IPS DF 6.9 (cell line): Measurements from ENCODE around the gene TMEM273.

Source experiments
- DNase-seq: peaks from one replicate; pipeline ENCODE4 v3.0.0-alpha.2; 2013; ENCODE audit warnings: low read depth, low spot score
- H3K27ac ChIP-seq: one replicate; pipeline ENCODE4 v1.5.1; 2013; ENCODE audit warnings: low read length, control low read depth
- H3K27me3 ChIP-seq: 2 replicates; pipeline ENCODE4 v1.6.1; 2013; ENCODE audit warnings: mild to moderate bottlenecking, low read length; ENCODE audit not compliant: control insufficient read depth, insufficient read depth
- H3K36me3 ChIP-seq: 2 replicates; pipeline ENCODE4 v1.6.1; 2013; ENCODE audit warnings: low read length; ENCODE audit not compliant: control insufficient read depth, insufficient read depth
- H3K4me1 ChIP-seq: 2 replicates; pipeline ENCODE4 v1.6.1; 2013; ENCODE audit warnings: low read length; ENCODE audit not compliant: control insufficient read depth, insufficient read depth
- H3K4me3 ChIP-seq: 2 replicates; pipeline ENCODE4 v1.5.1; 2013; ENCODE audit warnings: mild to moderate bottlenecking, low read length
- H3K9me3 ChIP-seq: 2 replicates; pipeline ENCODE4 v1.6.1; 2013; ENCODE audit warnings: low read length, inconsistent platforms; ENCODE audit not compliant: control insufficient read depth, insufficient read depth
- WGBS: extraction: QIAGEN DNeasy Blood & Tissue Kit; methylation state at CpG from one replicate; pipeline ENCODE4 v1.1.7; 2013; ENCODE audit warnings: mixed read lengths, missing lambda C conversion rate; ENCODE audit not compliant: insufficient read length, insufficient coverage; 5-methylcytosine and 5-hydroxymethylcytosine counted together

Gene TMEM273

DNA sequence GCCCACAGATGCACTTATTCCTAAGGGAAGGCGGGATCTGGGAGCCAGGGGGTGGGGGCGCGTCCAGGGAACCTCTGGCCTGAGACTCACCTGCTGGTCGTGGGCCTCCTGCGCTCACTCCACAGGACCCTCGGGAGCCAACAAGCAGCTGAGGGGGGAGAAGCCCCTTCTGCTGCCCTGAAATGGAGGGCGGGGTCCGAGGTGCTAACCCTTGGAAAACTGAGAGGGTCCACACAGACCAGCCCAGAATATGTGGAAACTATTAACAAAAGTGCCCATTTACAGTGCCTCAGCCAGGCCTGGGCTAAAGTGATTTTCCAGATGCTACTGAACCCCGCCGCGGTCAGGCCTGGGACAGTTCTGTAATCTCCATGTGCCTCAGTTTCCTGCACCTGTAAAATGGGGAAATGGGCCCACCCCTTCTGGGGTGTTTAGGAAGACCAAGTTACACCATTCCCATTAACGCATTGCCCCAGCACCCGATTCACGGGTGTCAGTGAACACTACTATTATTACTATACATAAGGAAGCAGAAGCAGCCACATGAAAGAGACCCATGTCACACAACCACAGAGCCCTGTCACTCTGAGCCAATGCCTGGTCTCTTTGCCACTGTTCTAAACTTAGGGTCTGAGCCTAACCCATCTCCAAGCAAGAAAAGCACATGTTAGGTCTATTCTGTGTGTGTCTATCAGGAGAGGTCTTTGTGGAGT, 72.2 kb downstream of the TMEM273 start:
- Histone ChIP-seq H3K4me3 (peak overlapping the region; percentile 42; the same call in 1 of the 2 replicates), H3K36me3 (no peaks in the 10 kb centered on the region), H3K27ac (no peak overlapping the region), H3K4me1 (no peaks in the 10 kb centered on the region), H3K27me3 (no peaks in the 10 kb centered on the region; the same call in 1 of the 2 replicates), H3K9me3 (no peaks in the 10 kb centered on the region)
- DNase-seq: no peak
- WGBS: no CpG with 5 or more reads among the region's 14 CpGs

DNA sequence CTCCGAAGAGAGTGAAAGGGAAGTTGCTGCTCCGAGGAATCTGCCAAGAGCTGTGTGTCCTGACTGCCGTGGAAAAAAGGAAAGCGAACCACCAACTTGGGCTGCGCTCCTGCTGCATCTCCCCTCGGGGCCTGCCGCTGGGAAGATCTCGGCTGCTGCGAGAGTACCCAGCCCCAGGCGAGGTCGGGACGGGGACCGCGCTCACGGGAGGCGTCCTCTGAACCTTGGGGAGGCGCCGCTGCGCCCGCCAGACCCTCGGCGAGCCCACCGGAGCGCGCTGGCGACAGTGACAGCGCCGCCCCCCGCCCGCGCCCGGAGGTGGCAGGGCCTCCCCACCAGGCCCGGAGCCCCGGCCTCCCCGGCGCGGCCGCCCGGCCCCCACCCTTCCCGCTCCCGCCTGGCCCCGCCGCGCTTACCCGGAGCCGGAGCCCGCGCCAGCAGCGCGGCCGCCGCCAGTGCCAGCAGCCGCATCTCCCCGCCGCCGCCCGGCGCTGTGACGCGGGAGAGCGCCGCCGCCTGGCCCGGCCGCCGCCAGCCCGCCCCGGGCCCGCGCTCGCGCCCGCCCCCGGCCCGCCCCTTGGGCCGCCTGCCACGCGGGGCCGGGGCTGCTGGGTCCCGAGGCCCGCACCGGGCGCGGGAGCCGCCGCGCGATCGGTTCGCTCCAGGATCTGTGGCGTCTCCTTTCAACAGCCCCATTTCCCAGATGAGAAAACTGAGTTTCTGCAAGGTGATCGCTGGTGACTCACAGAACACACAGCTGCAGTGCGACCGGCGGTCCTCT, 73.0 kb downstream of the TMEM273 start, which contains the start of gene VSTM4:
Gene VSTM4 (minus strand): TSS at position 508 of the 781 bp plus-strand sequence. CDS start 37 bp downstream, at position 471.
- DNase-seq: peak; percentile 20
- no peaks in the 10 kb centered on the region for H3K4me1 ChIP-seq
- WGBS: no CpG with 5 or more reads among the region's 95 CpGs
- H3K27me3 ChIP-seq: no peaks in the 10 kb centered on the region; the same call in 1 of the 2 replicates
- no peaks in the 10 kb centered on the region for H3K36me3 ChIP-seq
- no peaks in the 10 kb centered on the region for H3K9me3 ChIP-seq
- H3K4me3 ChIP-seq: peak within 1 kb of the TSS; percentile 42; the same call in 1 of the 2 replicates
- H3K27ac ChIP-seq: no peak within 1 kb of the TSS

DNA sequence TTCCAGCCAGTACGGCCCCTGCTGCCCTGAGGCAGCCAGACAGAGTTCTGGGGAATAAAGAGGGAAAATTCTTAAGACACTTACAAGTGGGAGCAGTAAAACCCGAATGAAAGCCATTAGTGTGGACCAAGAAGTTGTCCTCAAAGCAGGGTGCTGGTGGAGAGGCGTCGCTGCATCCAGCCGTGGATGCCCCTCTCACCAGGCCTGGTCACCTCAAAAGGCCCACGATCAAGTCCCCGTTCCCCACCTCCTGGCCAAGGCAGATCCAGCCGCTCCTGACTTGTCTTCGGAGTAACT, 73.5 kb downstream of the TMEM273 start:
- H3K27me3 ChIP-seq: no peaks in the 10 kb centered on the region; the same call in 1 of the 2 replicates
- H3K27ac ChIP-seq: no peak overlapping the region
- no peak for DNase-seq
- H3K9me3 ChIP-seq: no peaks in the 10 kb centered on the region
- no CpG with 5 or more reads among the region's 9 CpGs for WGBS
- H3K4me1 ChIP-seq: no peaks in the 10 kb centered on the region
- peak overlapping the region; percentile 42; the same call in 1 of the 2 replicates for H3K4me3 ChIP-seq
- no peaks in the 10 kb centered on the region for H3K36me3 ChIP-seq

DNA sequence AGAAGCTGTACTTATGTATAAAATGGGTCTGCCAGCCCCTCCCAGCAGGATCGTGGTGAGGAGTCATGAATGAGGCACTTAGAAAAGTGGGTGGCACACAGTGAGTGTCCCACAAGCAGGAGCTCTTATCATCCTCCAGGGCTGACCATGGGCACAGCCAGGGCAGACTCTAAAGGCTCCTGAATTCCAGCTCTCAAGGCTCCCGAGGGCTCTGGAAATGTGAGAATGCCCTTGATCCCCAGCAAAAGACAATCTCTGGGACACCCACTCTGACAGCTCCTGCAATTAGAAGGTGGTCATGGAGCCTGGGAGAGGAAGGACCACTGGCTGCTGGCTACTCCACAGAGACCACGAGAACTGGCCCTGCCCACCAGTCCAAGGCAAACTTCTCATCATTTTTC, 74.5 kb downstream of the TMEM273 start:
- DNase-seq: no peak
- Histone ChIP-seq H3K27ac (no peak overlapping the region), H3K4me3 (no peak overlapping the region), H3K9me3 (no peaks in the 10 kb centered on the region), H3K4me1 (no peaks in the 10 kb centered on the region), H3K36me3 (no peaks in the 10 kb centered on the region), H3K27me3 (no peaks in the 10 kb centered on the region; the same call in 1 of the 2 replicates)
- WGBS: no CpG with 5 or more reads among the region's 3 CpGs

DNA sequence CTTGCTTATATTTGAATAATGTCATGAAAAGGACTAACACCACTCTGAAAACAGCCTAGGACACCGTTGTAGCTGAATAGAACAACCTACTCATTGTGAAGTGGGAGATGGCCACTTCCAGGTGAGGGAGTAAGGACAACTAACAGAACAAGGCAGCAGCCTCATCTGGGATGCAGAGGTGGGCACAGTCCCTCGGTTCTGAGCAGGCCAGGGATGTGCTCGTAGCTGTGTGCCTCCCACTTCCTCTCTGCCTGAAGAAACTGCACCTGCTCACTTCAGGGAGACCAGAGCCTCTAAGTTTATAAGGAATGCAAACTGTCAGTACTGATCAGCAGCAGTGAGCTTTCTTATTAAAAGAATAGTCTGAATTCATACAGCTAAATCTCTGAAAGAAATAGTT, 75.3 kb downstream of the TMEM273 start:
- H3K36me3 ChIP-seq: no peaks in the 10 kb centered on the region
- no peak overlapping the region for H3K27ac ChIP-seq
- no peaks in the 10 kb centered on the region for H3K9me3 ChIP-seq
- no peaks in the 10 kb centered on the region for H3K4me1 ChIP-seq
- no CpG with 5 or more reads among the region's 3 CpGs for WGBS
- no peak overlapping the region for H3K4me3 ChIP-seq
- no peak for DNase-seq
- no peaks in the 10 kb centered on the region; the same call in 1 of the 2 replicates for H3K27me3 ChIP-seq

DNA sequence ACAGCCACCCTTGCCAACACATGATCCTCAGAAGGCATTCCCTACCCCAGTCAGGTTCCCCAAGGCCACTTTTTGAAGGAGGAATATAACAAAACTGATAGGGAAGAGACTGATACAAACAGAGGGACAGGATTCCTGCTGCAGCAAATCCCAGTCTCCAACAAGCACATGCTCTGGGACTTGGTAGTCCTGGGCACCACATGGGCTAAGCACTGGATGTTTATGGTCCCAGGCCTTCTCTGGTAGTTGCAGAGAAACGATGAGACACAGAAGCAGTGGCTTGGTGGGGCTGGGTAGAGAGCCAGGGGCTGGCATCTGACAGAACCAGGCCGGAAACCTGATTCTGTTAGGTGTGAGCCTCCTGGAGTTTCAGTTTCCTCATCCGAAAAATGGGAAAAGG, 76.1 kb downstream of the TMEM273 start:
- WGBS: no CpG with 5 or more reads among the region's 3 CpGs
- Histone ChIP-seq H3K9me3 (no peaks in the 10 kb centered on the region), H3K4me1 (no peaks in the 10 kb centered on the region), H3K36me3 (no peaks in the 10 kb centered on the region), H3K27ac (no peak overlapping the region), H3K27me3 (no peaks in the 10 kb centered on the region; the same call in 1 of the 2 replicates), H3K4me3 (no peak overlapping the region)
- DNase-seq: no peak

DNA sequence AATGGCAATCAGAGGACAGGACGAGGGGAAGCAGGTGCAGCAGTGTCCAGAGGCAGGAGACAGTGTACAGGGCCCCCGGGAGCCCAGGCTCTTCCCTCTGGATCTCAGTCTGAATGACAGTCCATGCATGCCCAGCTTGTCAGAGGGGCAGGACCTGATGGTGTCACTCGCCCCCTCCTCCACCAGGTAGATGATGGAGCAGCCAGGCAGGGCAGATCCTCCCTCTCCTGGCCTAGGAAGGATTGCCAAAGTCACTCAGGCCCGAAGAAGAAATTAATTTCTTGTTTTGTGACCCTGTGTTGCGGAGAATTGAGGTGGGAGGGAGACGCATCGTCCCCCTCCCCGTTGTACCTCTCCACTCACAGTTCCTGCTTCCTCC, 76.9 kb downstream of the TMEM273 start:
- WGBS: no CpG with 5 or more reads among the region's 8 CpGs
- no peak for DNase-seq
- no peaks in the 10 kb centered on the region; the same call in 1 of the 2 replicates for H3K27me3 ChIP-seq

DNA sequence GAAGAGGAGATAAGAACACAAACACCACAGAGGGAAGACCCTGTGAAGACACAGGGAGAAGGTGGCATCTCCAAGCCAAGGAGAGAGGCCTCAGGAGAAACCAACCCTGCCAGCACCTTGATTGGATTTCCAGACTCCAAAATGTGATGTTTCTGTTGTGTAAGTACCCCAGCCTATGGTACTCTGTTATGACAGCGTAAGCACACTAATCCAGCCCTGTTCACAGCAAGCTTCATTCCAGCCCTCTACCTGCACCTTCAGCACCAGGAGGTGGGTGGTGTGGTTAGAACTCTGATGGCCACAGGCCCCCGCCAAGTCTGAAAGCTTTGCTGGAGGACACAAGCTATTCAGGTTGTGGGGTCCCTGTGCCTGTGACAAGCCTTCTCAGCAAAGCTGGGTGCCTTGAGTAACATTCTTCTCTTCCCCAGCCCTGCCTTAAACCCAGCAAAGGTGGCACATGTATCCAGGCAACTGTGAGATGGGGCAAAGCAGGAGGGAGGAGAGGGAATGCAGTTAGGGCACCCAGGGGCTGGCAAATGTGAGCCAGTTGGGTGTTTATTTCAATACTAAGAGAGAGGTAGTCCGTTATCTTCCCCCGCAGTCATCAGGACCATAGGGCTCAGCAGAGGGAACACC, 77.4 kb downstream of the TMEM273 start:
- H3K27ac ChIP-seq: no peak overlapping the region
- no CpG with 5 or more reads among the region's 4 CpGs for WGBS

More for the DNA sequence above, 76.9 kb downstream of the TMEM273 start:
- Histone ChIP-seq H3K4me1 (no peaks in the 10 kb centered on the region), H3K9me3 (no peaks in the 10 kb centered on the region), H3K27ac (no peak overlapping the region), H3K4me3 (no peak overlapping the region), H3K36me3 (no peaks in the 10 kb centered on the region)

DNA sequence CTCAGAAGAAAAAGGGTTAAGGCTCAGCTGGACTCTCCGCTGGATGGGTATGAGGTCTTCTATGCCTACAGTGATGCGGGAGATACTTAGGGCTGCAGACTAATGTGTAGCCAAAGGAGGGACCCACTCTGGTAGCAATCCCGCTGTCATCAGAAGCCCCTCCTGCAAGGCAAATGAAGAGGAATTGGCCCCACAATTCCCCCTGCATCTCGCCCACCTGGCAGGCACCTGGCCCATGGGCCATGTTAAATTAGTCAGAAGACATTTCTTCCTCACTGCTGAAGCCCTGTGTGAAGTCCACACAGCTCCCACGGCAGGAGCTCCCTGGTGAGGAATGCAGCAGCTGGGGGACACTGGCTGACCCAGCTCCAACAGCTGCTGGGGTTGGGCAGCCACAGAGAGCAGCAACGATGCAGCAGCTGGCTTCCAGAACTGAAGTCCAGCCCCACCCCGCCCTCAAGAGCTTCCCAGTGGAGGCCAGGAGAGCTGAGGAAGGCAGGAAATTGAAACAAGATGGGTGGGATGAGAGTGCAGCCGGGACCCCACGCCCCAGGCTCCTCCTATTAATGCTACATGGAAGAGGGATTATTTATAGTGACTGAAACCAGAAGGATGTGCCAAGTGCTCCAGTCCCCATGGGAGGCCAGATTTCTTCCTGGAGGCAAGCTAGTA, 78.4 kb downstream of the TMEM273 start:
- Histone ChIP-seq H3K36me3 (no peaks in the 10 kb centered on the region), H3K4me1 (no peaks in the 10 kb centered on the region), H3K4me3 (no peak overlapping the region), H3K9me3 (no peaks in the 10 kb centered on the region), H3K27me3 (no peaks in the 10 kb centered on the region), H3K27ac (no peak overlapping the region)
- DNase-seq: no peak
- WGBS: no CpG with 5 or more reads among the region's 9 CpGs

More for the DNA sequence above, 77.4 kb downstream of the TMEM273 start:
- Histone ChIP-seq H3K4me3 (no peak overlapping the region), H3K4me1 (no peaks in the 10 kb centered on the region), H3K9me3 (no peaks in the 10 kb centered on the region), H3K36me3 (no peaks in the 10 kb centered on the region), H3K27me3 (no peaks in the 10 kb centered on the region; the same call in 1 of the 2 replicates)
- no peak for DNase-seq

DNA sequence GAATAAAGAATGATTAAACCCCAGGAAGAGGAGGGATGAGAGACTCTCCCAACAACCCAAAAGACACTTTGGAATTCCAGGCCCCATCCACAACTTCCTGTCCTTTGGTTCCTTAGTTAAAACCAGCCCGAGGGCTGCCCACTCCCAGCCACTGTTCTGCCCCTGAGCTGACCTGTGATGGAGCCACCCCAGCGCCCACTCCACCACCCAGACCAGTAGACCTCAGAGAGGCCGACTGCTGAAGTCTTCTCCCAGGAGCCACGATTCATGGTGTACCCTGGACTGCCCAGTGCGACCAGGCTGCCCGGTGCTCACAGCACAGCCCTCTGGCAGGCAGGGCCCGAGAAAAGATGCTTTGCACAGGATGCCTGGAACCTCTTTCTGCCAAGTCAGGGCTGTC, 79.5 kb downstream of the TMEM273 start:
- no peak for DNase-seq
- no peaks in the 10 kb centered on the region for H3K4me1 ChIP-seq
- H3K36me3 ChIP-seq: no peaks in the 10 kb centered on the region
- WGBS: no CpG with 5 or more reads among the region's 7 CpGs
- H3K27me3 ChIP-seq: no peaks in the 10 kb centered on the region
- H3K4me3 ChIP-seq: no peak overlapping the region
- no peaks in the 10 kb centered on the region for H3K9me3 ChIP-seq
- H3K27ac ChIP-seq: no peak overlapping the region
